ENCODE measurements around the gene CDH15.

CDH15 gene

GRCh38 chr16:89171216-89172170, at the start of gene CDH15:
TSS of gene CDH15 (plus strand) at chr16:89171748. CDS start at chr16:89171832, 84 bp downstream.
- DNase-seq (ENCODE audit: low read depth), result peak; percentile 59

- no peak for DNase-seq (ENCODE audit: low read depth)
Measured at GRCh38 chr16:89122322-89122851, 49.2 kb upstream of the CDH15 start.

- DNase-seq (ENCODE audit: low read depth), result no peak
Measured at GRCh38 chr16:89123001-89123830, 48.3 kb upstream of the CDH15 start.

GRCh38 chr16:89123831-89124100, 47.8 kb upstream of the CDH15 start:
- no peak for DNase-seq (ENCODE audit: low read depth)

GRCh38 chr16:89129378-89129777, 42.2 kb upstream of the CDH15 start:
- no peak for DNase-seq (ENCODE audit: low read depth)

- DNase-seq (ENCODE audit: low read depth), result no peak
Measured at GRCh38 chr16:89130448-89130847, 41.1 kb upstream of the CDH15 start.

- no peak for DNase-seq (ENCODE audit: low read depth)
Measured at GRCh38 chr16:89131783-89132182, 39.8 kb upstream of the CDH15 start.

GRCh38 chr16:89132194-89133005, 39.1 kb upstream of the CDH15 start:
- no peak for DNase-seq (ENCODE audit: low read depth)

- DNase-seq (ENCODE audit: low read depth), result no peak
Measured at GRCh38 chr16:89133457-89134127, 38.0 kb upstream of the CDH15 start.

GRCh38 chr16:89134269-89134668, 37.3 kb upstream of the CDH15 start:
- DNase-seq (ENCODE audit: low read depth), result no peak

GRCh38 chr16:89135166-89135565, 36.4 kb upstream of the CDH15 start:
- no peak for DNase-seq (ENCODE audit: low read depth)

- no peak for DNase-seq (ENCODE audit: low read depth)
Measured at GRCh38 chr16:89135971-89136765, 35.4 kb upstream of the CDH15 start.

GRCh38 chr16:89136931-89137330, 34.6 kb upstream of the CDH15 start:
- no peak for DNase-seq (ENCODE audit: low read depth)

- no peak for DNase-seq (ENCODE audit: low read depth)
Measured at GRCh38 chr16:89137666-89138512, 33.7 kb upstream of the CDH15 start.

GRCh38 chr16:89138513-89138795, 33.1 kb upstream of the CDH15 start:
- no peak for DNase-seq (ENCODE audit: low read depth)

GRCh38 chr16:89138843-89139520, 32.6 kb upstream of the CDH15 start:
- no peak for DNase-seq (ENCODE audit: low read depth)

- no peak for DNase-seq (ENCODE audit: low read depth)
Measured at GRCh38 chr16:89139907-89140361, 31.6 kb upstream of the CDH15 start.

GRCh38 chr16:89140401-89140800, 31.1 kb upstream of the CDH15 start:
- DNase-seq (ENCODE audit: low read depth), result no peak
